NOMO-1 (cell line): ENCODE results near the gene SGK1.
"Not testable (repeated sequence)": the region's sequence is repeated elsewhere in the genome, so short reads cannot be mapped to it uniquely, and the experiment has no call there.

Experiments
- DNase-seq, 2 experiments: peaks; one replicate each; lab custom pipeline; 2025; ENCODE audit not compliant: unreplicated experiment in 2 of 2; lab: John Stamatoyannopoulos, UW

SGK1 gene

DNA sequence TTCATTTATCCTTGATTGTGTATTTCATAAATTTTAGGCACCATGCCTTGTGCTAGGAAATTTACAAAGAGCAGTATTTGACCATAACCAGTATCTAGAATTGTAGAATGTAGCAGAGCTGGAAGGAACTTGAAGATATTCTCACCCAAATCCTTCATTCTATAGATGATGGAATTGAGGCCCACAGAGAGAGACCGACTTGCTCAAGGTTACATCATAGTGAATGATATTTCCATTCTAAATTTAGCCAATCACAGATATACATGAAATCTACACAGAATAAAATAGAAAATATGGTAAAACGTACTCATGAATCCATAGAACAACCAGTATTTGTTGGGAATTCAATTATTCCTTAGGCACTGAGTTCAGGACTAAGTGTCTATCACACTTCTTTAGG, 10.9 kb upstream of the SGK1 start:
- no peak for DNase-seq

DNA sequence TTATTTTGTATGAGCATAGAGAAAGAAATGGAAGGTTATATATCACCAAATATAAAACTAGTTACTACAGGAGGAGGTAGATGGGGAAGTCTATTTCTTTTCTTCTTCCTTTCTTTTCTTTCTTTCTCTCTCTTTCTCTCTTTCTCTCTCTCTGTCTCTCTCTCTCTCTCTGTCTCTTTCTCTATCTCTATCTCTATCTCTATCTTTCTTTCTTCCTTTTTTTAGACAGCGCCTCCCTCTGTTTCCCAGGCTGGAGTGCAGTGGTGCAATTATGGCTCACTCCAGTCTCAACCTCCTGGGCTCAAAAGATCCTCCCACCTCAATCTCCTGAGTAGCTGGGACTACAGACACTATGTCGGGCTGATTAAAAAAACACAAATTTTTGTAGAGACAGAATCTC, 10.2 kb upstream of the SGK1 start:
- no peak for DNase-seq

DNA sequence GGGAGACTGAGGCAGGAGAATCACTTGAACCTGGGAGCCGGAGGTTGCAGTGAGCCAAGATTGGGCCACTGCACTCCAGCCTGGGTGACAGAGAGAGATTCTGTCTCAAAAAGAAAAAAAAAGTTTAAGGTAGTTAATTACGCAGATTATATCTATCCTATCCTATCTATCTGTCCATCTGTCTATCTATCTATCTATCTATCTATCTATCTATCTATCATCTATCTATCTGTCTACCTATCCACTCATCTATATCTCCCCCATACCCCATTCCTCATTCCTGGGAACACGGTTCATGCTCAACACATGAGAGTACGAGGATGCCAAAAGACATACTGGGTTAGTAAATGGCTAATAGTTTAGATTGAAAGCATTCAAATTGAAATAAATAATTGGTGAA, 8.3 kb upstream of the SGK1 start:
- DNase-seq, result not testable (repeated sequence)

DNA sequence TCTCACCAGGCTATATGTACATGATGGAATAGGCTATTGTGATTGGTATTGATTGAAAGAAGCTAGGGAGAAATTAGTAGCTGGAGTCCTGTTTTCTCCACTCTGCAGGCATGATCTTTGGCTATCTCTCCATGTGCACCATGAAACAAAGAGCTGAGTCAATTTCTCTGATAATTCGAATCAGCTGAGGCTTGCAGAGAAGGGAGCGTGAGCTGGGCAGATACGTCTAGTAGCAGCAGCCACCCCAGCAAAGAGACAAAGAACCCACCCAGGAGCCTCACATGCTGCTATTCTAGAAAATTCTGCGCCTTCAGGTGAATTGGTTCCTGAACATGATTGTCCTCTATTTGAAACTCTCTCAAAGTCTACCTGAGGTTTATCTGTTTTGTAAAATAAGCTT, 6.9 kb upstream of the SGK1 start:
- DNase-seq, result no peak

DNA sequence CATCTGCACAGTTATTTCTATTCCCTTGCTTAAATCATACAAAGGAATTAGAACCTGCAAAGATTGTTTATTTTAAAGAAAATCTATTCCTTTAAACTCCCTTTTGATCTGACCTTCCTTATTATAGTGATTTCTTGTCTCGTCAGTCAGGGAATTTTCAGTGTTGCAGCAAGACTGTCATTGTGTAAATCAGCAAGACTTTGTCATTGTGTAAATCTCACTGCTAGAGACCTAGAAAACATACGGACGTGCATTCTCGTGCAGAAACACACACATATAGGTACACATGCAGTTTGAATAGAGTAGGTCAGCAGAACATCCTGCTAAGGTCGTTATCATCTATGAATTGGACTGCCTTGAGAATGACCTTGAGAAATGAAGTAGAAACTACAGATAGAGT, 6.2 kb upstream of the SGK1 start:
- DNase-seq, result no peak

DNA sequence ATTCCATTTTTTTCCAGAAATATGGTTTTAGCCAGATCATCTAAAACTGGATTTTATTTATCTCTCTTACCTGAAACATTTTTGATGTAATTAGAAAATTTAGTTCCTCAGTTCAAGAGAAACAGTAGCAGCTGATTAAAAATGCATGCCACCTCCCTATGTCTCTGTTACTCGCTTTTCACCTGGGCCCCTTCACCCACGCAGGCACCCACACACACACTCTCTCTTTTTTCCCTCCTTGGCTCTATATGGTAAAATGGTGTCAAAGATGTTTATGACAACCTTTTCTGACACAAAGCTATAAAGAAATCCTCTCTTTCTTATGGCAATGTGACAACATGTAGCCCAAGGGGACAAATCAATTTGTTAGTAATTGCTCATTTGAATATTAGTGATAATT, 5.8 kb upstream of the SGK1 start:
- DNase-seq, result no peak

DNA sequence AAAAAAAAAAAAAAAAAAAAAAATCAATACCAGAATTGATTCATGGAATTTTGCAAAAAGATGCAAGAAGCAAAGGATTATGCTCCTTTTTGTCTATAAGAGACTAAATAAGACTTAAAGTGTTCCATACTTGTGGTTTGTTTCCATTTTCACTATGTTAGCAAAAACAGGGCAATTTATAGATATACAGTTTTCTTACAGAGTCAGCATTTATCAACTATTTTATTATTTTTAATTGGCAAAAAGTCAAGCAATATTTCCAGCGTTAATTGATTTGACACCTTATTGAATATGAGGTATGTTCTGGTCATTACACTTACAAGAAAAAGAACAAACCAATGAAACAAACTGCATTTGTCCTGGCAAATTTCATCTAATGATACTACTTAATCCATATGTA, 5.4 kb upstream of the SGK1 start:
- no peak for DNase-seq

DNA sequence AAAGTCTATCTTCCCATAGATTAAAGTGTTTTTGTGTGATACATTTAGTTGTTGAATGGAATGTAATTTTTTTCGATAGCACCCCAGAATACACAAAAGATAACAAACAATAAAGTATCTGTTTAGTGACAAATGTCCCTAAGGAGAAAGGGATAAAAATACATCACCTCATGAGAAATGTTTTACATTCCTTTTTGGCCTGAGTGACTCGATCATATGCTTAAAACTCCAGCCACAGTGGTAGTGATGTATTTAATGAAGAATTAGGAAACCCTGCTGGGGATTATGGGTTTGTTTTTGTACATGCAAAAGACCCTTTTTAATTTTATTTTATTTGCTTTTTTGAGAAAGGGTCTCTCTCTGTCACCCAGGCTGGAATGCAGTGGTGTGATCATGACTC, 4.3 kb upstream of the SGK1 start:
- no peak for DNase-seq

DNA sequence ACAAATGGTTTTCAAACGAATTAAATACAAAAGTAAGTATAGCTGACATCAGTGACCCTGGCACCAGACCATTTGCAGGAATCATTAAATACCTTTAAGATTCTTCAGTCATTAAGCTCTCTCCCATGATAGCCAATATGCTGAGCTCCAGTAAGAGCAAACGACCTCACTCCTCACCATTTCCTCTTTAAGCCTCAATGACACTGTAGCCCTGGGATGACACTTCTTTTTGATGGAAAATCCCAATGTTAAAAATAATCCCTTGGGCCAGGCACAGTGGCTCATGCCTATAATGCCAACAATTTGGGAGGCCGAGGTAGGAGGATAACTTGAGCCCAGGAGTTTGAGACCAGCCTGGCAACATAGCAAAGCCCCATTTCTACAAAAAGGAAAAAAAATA, 3.3 kb upstream of the SGK1 start:
- DNase-seq, result no peak

DNA sequence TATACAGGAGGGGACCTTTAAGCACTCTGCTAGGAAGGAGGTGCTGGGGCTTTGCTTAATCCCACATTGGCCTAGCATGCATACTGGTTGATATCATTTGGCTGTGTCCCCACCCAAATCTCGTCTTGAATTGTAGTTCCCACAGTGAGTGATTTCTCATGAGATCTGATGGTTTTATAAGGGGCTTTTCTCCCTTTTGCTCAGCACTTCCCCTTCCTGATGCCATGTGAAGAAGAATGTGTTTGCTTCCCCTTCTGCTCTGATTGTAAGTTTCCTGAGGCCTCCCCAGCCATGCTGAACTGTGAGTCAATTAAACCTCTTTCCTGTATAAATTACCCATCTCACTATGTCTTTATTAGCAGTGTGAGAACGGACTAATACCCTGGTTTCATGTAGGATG, 1.8 kb upstream of the SGK1 start:
- not testable (repeated sequence) for DNase-seq

DNA sequence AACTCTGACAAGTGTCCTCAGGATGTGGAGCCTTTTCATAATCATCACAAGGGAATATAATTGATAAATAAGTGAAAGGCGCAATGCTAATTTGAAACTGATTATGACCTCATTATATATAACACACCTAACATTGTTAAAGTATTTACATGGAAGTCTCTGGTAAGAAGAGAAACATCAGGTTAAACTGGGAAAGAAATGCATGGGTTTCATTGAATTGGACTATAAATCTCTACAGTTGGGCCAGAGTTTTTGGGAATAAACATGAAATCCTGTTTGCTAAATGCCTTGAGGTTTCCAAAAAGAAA, 1.0 kb upstream of the SGK1 start:
- DNase-seq, result no peak

DNA sequence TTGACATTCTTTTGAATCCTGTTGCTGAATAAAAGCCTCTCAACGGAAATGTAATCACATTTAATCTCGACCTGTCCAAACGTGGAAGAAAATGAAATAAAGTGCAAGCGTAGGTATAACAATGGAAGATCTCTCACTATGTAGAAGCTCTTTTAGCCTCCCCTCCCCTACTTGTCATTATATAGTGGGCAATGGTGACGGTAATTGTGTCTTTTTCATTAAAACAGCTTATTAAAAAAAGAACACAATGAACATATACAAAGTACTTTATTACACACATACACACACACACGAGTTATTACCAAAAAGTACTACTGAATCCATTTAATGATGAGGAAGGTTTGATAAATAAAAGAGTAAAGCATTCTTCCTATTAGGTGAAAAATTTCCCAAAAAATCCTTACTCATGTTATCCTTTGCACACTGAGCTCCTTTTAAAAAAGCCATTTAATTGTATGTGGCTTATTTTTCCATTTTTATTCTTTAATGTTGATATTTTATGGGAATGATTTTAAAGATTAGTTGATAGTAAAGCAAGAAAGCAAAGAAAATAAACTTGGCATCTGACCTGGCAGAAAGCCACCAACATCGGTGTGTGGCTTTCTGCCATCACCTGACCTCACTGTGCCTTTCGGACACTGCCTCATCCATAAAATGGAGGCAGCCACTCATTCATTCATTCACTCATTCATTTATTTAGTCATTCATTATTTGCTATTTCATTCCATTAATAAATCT, 493 bp upstream of the SGK1 start:
- DNase-seq, result no peak

DNA sequence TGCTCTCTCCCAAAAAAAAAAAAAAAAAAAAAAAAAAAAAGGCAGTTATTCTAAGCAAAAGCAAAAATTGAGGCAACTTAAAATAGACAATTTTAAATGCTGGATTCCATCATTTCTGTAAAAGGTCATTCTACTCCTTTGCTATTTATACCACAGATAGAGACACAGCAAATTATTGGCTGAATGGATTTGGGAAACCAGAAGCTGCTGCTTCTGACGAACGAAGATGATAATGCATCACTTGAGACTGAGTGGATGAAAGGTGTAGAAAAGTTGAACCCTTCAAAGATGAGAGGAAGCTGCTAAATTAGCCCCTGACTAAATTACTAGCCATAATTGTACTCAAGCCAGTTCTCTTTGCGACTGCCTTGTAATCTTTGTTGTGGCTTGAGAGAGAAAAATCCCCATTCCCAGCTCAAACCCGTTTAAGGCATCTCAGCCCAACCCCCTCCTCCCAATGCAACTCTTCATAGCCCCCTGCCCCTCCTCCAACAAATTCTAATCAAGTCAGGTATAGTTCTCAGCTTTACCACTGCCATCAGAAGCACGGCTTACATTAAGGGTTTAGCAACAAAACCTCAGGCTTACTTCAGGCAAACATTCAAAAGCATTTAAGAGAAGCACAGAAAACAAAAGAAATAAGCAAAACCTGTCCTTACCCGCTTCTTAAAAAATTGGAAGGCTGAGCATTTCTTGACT, 1.0 kb downstream of the SGK1 start:
- no peak for DNase-seq

DNA sequence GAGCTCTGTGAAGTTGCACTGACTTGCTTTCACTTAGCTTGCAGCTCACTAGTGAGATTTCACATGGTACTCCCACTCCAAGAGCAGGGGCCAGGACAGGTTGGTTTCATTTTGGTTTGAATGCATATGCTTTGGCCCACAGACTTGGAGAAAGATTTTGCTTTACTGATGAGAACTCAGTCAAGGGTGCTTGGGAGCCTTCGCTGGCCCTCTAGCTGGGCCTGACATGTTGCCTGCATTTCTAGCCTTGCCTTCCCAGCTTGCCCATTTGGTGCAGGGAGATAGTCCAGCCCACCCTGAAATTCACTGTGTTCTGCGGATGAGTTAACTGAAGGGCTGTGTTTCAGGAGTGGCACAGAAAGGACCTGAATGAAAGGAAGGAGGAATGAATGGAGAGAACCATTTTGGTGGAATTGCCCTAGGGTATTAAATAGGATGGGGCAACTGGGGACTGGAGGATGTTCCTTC, 1.9 kb downstream of the SGK1 start:
- no peak for DNase-seq

DNA sequence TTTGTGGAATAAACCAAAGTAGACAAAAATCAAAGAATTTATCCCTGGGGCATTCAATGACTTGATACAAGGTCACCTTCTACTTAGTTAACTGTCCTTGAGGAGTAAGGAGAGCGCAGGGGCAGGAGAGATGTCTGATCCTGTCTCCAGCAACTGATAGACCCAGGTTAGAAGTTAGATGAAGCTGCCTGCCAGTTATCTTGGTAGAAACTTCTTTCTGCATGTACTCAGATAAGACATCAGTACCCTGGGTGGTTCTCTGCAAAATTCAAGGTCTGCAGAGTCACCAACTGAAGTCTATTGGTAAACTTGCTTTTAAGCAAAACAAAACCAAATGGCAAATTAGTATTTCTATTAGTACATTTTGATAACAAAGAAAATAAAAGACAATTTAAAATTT, 2.7 kb downstream of the SGK1 start:
- no peak for DNase-seq

DNA sequence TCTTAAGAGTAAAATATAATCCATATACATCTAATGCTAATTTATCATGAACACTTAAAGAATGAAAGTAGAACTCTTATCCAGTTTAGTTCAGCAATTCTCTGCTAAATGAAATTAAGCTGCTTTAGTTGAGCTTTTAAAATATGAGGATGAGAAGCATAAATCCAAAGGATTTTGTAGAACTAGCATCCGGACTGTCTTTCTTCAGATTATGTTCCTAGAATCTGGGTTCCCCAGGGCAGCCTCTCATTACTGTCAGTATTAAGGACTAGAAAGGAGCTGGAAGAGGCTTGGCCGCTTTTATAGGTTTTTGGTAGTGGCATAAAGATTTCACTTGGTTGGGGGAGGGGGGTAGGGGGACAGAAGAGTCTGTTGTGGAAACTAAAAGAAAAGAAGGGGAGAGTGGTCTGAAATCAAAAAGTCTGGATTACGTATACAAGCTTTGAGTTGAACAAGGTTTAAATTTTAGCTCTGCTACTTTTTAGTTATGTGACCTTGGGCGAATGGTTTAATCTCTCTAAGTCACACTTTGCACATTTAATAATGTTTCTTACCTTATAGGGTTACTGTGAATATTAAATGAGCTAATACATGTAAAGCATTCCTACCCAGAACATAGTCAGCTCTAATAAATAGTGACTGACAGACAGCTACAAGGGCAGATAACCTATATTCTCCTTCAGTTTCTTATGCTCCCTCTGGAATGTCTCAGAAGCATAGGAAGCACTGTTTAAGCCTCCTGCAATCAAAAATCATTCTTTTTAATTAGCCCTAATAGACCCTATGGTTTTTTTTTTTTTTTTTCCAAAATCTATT, 3.7 kb downstream of the SGK1 start:
- no peak for DNase-seq

DNA sequence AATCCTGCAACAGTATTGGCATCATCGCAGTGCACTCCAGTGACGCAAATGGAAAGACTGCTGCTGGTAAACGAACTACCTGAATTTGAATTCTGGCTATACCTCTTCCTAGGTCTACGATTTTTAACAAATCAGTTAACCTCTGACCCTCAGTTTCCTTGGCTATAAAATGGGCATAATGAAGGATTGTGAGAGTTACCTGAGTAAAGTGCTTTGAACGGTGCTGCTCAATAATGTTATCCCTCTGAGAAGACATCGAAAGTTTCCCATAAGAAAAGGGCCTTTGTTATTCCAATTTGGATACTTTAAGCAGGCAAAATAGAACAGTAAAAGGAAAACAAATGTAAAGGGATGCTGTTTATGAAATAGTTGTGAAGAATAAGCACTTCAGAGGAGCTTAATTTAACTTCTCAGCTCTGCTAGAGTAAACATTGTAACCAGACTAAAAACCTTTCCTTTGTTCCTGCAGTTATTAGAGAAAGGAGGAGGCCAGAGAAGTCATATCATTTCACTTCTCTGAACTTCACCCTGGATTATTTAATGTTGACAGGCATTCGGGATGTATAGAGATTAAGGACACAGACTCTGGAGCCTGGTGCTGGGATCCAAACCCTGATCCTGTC, 5.8 kb downstream of the SGK1 start:
- no peak for DNase-seq

DNA sequence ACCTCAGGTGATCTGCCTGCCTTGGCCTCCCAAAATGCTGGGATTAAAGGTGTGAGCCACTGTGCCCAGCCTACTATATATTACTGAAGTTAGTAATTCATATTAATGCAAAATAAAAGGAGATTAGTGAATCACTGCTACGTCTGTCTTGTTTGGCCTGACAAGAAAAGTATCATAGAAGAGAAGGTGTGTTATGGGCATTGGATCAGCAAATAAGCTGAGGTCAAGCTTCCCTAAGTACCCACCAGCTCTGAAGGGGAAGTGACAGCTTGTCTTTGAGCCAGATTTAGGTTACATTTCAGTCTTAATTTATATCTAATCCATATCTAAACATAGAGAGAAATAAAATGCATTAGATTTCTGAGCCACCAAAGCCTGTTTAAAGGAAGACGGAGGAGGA, 7.1 kb downstream of the SGK1 start:
- no peak for DNase-seq

DNA sequence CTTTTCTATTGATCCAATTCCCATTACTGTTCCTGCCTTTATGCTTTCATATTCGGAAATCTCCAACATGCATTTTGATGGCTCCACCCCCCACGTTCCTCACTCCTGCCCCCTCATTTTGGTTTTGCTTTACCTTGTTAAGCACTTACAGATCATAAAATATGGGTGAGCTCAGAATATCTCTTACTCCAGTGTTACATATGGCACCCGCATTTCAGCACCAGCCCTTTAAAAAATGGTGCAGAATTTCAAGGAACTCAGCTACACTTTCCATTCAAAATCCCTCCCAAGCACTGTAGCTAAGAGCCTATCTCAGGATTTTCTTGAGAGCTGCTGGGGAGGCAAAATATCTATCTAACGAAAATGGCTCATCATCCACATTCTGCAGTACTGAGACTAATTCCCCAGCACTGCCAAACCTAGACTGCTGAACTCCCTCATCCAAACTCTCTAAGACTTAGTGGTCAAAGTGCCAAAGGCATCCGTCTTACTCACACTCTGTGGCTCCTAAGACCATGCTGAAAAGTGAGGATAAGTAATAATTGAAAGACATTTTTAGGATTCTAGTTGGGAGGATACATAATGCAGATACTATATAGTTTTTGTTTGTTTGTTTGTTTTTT, 7.8 kb downstream of the SGK1 start:
- no peak for DNase-seq

DNA sequence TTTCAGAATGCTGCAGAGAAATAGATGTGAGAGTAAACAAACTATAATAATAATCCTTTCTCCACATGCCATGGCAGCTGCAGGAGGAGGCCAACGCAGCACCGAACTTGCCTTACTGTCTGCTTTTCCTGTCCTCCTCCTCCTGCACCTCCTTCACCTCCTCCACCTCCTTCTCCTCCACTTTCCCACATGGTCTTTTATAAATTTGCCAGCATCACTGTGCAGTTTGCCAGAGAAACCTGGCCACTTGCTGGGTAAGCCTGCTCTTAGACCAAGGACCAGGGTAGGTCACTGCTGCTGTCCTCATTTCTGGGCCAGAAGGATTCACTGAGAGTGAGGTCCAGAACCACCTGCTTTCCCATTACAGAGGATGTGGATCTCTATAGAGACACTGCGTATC, 8.7 kb downstream of the SGK1 start:
- no peak for DNase-seq

DNA sequence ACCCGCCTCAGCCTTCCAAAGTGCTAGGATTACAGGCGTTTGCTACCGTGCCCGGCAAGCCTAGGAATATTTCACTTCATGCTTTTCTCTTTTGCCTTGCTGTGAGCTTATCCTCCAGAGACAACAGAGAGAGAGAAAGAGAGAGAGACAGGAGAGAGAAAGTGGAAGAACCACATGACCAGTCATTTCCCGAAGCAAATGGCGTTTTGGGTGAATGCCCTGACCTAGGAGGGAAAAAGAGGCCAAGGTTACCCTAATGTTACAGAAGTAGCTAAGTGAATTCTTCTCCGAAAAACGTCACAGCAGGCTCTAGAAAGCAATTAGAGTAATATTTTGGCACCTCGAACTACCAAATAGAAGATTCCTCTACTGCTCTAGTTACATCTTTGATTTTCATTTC, 9.1 kb downstream of the SGK1 start:
- DNase-seq, result no peak
